Activated CD4-positive, alpha-beta T cell treated with anti-CD3 and anti-CD28 coated beads, Interleukin-2, amount 50 U/mL, for 1 hour (primary cell): ENCODE data around the gene POLA2.

Experiments used
- DNase-seq: peaks from one replicate; pipeline ENCODE4 v3.0.0-alpha.2; 2020

POLA2 gene

GRCh38 chr11:65341856-65342255 lies 80.1 kb downstream of the POLA2 start:
- DNase-seq = no peak
